ENCODE measurements around the gene GLCE.
A peak's percentile ranks its signal among the peaks of the same experiment; 100 is the strongest.
"Not testable (repeated sequence)": the region's sequence is repeated elsewhere in the genome, so short reads cannot be mapped to it uniquely, and the experiment has no call there.

The GLCE gene

DNA sequence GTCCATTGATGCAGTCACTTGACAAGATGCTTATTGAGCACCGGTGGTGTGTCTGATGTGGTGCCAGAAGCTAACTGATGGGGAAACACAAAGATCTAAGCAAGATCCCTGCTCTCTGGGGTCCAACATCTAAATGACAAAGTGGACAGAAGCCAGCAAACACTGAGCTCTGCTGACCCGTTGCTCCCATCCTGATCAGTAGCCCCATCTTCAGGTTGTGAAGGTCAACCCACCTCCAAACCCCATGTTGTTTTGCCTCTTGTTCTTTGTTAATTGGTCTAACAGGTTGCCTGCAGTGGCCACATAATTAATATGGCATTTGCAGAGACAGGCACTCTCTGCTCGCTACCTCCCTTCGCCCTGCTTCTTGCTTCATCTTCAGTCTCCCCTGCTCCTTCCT lies 21.5 kb upstream of the GLCE start:
- DNase-seq: no peak

- no peak for DNase-seq
Observed at GRCh38 chr15:69140306-69140705, 20.1 kb upstream of the GLCE start.

DNA sequence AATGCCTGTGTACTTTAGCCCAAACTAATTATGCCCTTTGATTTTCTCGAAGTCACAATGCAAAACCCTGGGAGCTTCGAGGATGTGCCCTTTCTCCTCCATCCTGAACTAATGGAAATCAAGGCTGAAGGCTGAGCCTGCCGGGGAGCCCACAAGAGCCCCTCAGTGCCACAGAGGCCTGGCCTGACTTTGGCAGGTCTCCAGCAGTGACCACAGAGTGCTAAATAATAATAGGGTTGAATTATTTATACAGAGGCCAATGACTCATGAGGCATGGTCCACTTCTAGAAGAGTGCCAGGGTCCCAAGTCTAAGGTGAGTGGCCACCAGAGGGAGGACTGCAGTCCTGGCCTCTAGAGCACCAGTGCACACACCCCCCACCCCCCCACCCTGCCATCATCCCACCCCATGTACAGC lies 19.1 kb upstream of the GLCE start:
- no peak for DNase-seq

- no peak for DNase-seq
Observed at GRCh38 chr15:69141833-69142232, 18.6 kb upstream of the GLCE start.

- DNase-seq: no peak
Observed at GRCh38 chr15:69143756-69144436, 16.5 kb upstream of the GLCE start.

DNA sequence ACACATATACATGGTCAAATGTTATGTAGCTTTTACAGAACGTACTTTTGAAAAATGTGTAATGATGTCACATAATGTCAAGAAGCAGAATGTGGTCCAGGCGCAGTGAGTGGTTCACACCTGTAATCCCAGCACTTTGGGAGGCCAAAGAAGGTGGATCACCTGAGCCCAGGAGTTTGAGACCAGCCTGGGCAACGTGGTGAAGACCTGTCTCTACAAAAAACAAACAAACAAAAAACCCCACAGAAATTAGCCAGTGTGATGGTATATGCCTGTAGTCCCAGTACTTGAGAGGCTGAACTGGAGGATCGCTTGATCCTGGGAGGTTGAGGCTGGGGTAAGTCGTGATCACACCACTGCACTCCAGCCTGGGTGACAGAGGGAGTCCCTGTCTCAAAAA lies 15.9 kb upstream of the GLCE start:
- no peak for DNase-seq

DNA sequence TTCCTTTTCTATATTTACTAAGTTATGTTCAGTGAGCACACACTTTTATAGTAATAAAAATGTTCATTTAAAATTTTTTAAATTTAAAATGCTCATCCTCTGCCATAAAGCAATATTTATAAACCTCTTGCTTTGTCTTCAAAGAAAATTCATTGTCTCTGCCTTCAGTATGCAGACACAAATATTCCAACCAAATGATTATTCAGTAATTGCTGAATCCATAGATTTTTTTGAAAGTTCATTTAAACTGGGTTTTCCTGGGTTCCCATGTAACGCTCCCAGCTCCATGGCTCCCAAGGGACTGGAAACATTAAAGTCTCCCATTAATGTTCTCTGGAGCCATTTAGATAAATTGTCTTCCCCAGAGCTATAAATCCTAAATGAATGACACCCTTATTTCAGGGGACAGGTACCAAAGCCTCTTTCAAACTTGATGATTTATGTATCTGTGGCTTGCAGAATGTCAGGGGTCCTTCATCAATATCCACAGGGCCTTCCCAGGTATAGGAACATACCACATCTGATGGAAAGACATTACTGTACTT lies 15.2 kb upstream of the GLCE start:
- no peak for DNase-seq

- peak; percentile 39 to 48 for DNase-seq
Observed at GRCh38 chr15:69145694-69146492, 14.5 kb upstream of the GLCE start.

DNA sequence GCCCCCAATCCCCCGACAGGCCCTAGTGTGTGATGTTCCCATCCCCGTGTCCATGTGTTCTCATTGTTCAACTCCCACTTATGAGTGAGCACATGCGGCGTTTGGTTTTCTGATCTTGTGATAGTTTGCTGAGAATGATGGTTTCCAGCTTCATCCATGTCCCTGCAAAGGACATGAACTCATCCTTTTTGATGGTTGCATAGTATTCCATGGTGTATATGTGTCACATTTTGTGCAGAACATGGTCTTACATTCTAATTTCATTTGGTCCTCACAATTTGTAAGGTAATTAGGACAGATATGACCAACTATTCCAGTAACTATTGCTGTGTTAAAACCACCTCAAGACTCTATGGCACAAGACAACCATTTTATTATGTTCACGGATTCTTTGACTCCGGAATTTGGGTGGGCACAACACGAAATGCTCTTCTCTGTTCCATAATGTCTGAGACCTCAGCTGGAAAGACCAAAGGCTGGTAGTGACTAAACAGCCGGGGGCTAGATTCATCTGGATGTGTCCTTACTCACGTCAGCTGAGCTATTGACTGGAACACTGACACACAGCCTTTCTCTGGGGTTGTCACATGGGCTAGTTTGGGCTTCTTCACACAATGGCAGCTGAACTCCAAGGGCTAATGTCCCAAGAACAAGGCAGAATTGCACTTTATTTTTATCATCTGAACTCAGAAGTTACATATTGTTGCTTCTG lies 13.6 kb upstream of the GLCE start:
- DNase-seq: no peak

- DNase-seq: no peak
Observed at GRCh38 chr15:69148465-69148864, 12.0 kb upstream of the GLCE start.

DNA sequence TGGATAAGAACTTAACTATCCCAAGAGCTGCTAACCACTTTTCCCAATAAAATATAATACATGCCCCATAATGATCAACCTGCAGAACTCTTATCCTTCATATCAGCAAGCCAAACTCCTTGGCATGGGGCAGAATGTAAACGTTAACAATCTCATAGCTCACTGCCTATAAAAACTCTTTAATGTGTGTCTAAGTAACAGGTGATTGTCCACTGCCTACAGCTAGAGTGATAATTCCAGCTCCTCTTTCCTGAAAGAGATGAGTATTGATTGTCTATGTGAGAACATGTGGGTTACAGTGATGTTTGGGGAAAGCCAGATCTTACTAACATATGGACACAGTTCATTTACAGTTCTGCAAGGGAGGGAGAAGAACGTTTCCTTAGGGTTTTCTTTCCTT lies 11.3 kb upstream of the GLCE start:
- no peak for DNase-seq

DNA sequence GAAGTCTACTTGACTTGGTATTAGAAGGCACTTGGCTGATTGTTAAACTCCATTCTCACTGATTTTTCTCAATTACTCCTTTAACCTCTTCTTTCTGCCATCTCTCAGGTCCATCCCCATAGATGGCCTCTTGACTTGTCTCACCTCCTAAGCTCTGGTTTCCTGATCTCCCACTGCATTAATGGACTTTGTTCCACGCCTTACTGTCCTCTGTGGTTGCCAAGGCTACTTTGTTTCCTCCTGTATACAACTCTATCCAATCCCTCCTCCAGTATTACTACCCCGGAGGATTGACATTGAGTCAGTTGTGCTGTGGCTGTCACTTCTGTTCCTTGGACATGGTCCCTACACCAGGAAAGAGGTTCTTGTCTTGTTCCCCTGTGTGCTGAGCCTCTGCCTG lies 10.6 kb upstream of the GLCE start:
- no peak for DNase-seq

DNA sequence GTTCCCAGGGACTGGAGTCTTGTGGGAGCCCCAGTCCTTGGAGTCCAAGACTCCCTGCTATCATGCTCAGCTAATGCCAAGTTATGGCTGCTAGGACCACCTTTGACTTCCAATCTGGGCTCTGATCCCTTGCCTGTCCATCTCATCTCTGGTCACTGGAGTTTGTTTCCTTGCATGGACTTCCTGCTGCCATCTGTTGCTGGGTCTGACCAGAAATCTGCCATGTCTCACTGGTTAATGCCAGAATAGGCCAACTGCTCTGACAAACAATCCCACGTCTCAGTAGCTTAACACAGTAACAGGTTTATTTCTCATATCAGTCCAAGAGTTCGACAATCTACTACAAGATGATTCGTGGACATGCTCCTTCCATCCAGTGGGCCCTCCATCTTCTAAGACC lies 10.1 kb upstream of the GLCE start:
- no peak for DNase-seq

GRCh38 chr15:69150841-69151240 lies 9.6 kb upstream of the GLCE start:
- DNase-seq: no peak

- DNase-seq: no peak
Observed at GRCh38 chr15:69153046-69153445, 7.4 kb upstream of the GLCE start.

DNA sequence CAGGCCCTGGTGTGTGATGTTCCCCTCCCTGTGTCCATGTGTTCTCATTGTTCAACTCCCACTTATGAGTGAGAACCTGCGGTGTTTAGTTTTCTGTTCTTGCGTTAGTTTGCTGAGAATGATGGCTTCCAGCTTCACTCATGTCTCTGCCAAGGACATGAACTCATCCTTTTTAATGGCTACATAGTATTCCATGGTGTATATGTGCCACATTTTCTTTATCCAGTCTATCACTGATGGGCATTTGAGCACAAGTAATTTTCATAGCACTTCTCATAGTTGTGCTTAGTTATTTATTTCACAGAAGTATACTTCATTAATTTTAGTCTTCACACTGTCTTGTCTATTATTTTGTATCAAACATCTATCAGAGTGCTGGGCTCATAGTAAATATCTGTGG lies 6.8 kb upstream of the GLCE start:
- DNase-seq: not testable (repeated sequence)

DNA sequence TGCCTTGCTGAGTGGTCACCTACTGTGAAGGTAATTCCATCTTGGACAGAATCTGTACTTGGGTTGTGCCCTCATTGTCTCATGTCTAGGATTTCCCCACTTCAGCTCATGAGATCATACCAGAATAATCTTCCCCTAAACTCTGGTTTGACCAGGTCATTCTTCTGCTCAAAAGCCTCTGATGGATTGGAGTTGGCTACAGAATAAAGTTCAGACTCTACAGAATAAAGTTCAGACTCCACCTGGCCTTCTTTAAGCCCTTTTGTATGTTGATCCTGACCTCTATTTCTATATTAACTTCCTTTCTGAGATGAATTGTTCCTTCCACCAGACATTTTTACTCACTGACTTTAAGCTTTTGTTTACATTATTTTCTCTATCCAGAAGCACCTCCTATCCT lies 6.4 kb upstream of the GLCE start:
- no peak for DNase-seq

- DNase-seq: peak; percentile 28 to 42
Observed at GRCh38 chr15:69154684-69155083, 5.8 kb upstream of the GLCE start.

DNA sequence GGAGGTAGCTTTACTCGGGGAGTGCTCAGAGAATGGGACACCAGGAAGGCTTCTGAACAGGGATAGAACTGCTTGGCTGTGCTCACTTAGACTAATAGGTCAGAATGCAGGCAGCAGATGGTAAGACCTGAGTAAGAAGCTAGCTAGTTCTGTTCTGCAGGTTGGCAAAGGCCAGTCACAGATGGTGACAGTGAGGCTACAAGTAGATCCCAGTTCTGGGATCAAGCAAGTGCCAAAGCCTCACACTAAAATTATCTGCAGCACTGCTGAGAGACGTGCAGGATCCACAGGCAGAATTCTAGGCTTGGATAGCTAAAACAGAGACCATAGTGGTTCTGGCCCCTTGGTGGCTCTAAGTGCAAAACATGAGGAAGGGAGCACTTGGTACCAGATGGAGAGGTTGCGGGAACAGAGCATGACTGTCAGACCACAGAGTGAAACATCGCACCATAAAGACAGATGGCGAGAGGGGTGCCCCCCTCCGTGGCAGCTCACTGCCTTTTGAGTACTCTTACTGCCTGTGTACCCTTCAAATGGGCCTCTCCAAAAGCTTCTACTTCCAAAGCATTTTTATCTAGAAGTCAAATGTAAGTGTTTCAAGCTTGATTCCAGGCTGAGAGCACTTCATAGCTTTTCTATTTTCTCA lies 3.6 kb upstream of the GLCE start:
- DNase-seq: no peak

- DNase-seq: no peak
Observed at GRCh38 chr15:69158201-69158842, 2.1 kb upstream of the GLCE start.

GRCh38 chr15:69158843-69159240 lies 1.6 kb upstream of the GLCE start:
- no peak for DNase-seq

DNA sequence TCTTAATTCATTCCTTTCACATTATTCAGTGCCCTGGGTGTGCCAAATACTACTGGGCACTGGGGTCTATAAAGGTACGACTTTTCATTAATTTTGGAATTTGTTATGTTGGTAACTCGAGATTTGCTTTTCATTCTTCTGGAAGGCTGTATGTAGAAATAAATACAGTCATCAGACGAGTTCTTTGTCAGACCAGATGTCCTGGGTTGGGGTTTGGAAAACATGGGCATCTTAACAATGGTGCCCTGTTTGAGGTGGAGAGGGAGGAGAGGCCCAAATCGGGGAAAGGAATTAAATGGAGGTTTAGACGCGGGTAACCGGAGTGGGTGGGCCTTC lies 662 bp upstream of the GLCE start:
- DNase-seq: no peak
